ENCODE data around the gene MRPS9. TPM values are rescaled to one million over a fixed set of nuclear protein-coding genes. Genes with fewer than 3 reads are reported as not detected.

Gene MRPS9
- polyA plus RNA-seq, 1 donor (not counting 4 experiments of a cell fraction or from before 2014, with no cell fraction given): 33.3 TPM

GRCh38 chr2:105080461-105080860, 42.6 kb downstream of the MRPS9 start:
- no peaks in the 10 kb centered on the region for H3K79me2 ChIP-seq (ENCODE audit: control insufficient read depth, insufficient read depth, low read length)
- H2AFZ ChIP-seq (ENCODE audit: control insufficient read depth, low read length): no peak overlapping the region
- H3K36me3 ChIP-seq (ENCODE audit: control insufficient read depth in 2 of 2, extremely low read depth in 1 of 2, insufficient read depth in 2 of 2, low read length in 2 of 2): no peaks in the 10 kb centered on the region
- no peaks in the 10 kb centered on the region for H3K27me3 ChIP-seq (ENCODE audit: control insufficient read depth, extremely low read depth, insufficient read depth, low read length)
- no peak overlapping the region for H3K27ac ChIP-seq (ENCODE audit: control insufficient read depth, insufficient read depth, low read length)
- H3K4me1 ChIP-seq (ENCODE audit: control insufficient read depth, extremely low read depth, insufficient read depth, low read length): no peaks in the 10 kb centered on the region
- no peak overlapping the region for H3K9ac ChIP-seq (ENCODE audit: control insufficient read depth, extremely low read depth, insufficient read depth, low read length)
- no peak overlapping the region for H3K4me2 ChIP-seq (ENCODE audit: control insufficient read depth, extremely low read depth, insufficient read depth, low read depth, low read length)
- DNase-seq (ENCODE audit: low read depth, low spot score) (no peak), FAIRE-seq (no peak)
- no peak for TF ChIP-seq EZH2 (IDR thresholded peaks at IDR 0.05; ENCODE audit: low read length)
- TF ChIP-seq CTCF (optimal IDR thresholded peaks at IDR 0.05 in 1 of 3, IDR thresholded peaks at IDR 0.05 in 1 of 3, conservative IDR thresholded peaks at IDR 0.05 in 1 of 3; ENCODE audit: extremely low read depth in 1 of 3, insufficient read depth in 2 of 3, low read length in 3 of 3): no peak
- H3K9me3 ChIP-seq (ENCODE audit: control insufficient read depth, low read depth, low read length): no peaks in the 10 kb centered on the region
- no peak overlapping the region for H3K4me3 ChIP-seq (ENCODE audit: control insufficient read depth in 2 of 3, extremely low read depth in 1 of 3, insufficient read depth in 2 of 3, low read depth in 1 of 3, low read length in 3 of 3)
- no peaks in the 10 kb centered on the region for H3K9me1 ChIP-seq (ENCODE audit: control insufficient read depth, extremely low read depth, insufficient read depth, low read length)
- H4K20me1 ChIP-seq (ENCODE audit: control insufficient read depth, extremely low read depth, insufficient read depth, low read length): no peaks in the 10 kb centered on the region
- dilution Hi-C loops (cut with MboI; ENCODE audit: extremely low pct_ligation_motif_present, low sequenced_read_pairs): no loop called here

- Histone ChIP-seq H3K4me2 (ENCODE audit: control insufficient read depth, extremely low read depth, insufficient read depth, low read depth, low read length) (no peak overlapping the region), H3K36me3 (ENCODE audit: control insufficient read depth in 2 of 2, extremely low read depth in 1 of 2, insufficient read depth in 2 of 2, low read length in 2 of 2) (no peaks in the 10 kb centered on the region)
- TF ChIP-seq EZH2 (IDR thresholded peaks at IDR 0.05; ENCODE audit: low read length) (no peak), CTCF (optimal IDR thresholded peaks at IDR 0.05 in 1 of 3, IDR thresholded peaks at IDR 0.05 in 1 of 3, conservative IDR thresholded peaks at IDR 0.05 in 1 of 3; ENCODE audit: extremely low read depth in 1 of 3, insufficient read depth in 2 of 3, low read length in 3 of 3) (no peak)
These were observed 43.2 kb downstream of the MRPS9 start for GRCh38 chr2:105081006-105081601.

More at GRCh38 chr2:105081006-105081601, 43.2 kb downstream of the MRPS9 start:
- H3K4me3 ChIP-seq (ENCODE audit: control insufficient read depth in 2 of 3, extremely low read depth in 1 of 3, insufficient read depth in 2 of 3, low read depth in 1 of 3, low read length in 3 of 3): no peak overlapping the region
- H3K9me3 ChIP-seq (ENCODE audit: control insufficient read depth, low read depth, low read length): no peaks in the 10 kb centered on the region
- H3K9me1 ChIP-seq (ENCODE audit: control insufficient read depth, extremely low read depth, insufficient read depth, low read length): no peaks in the 10 kb centered on the region
- no peak for DNase-seq (ENCODE audit: low read depth, low spot score)
- dilution Hi-C loops (cut with MboI; ENCODE audit: extremely low pct_ligation_motif_present, low sequenced_read_pairs): no loop called here
- H3K79me2 ChIP-seq (ENCODE audit: control insufficient read depth, insufficient read depth, low read length): no peaks in the 10 kb centered on the region
- FAIRE-seq: no peak
- H3K27ac ChIP-seq (ENCODE audit: control insufficient read depth, insufficient read depth, low read length): no peak overlapping the region
- no peaks in the 10 kb centered on the region for H4K20me1 ChIP-seq (ENCODE audit: control insufficient read depth, extremely low read depth, insufficient read depth, low read length)
- H3K27me3 ChIP-seq (ENCODE audit: control insufficient read depth, extremely low read depth, insufficient read depth, low read length): no peaks in the 10 kb centered on the region
- no peak overlapping the region for H3K9ac ChIP-seq (ENCODE audit: control insufficient read depth, extremely low read depth, insufficient read depth, low read length)
- no peak overlapping the region for H2AFZ ChIP-seq (ENCODE audit: control insufficient read depth, low read length)
- H3K4me1 ChIP-seq (ENCODE audit: control insufficient read depth, extremely low read depth, insufficient read depth, low read length): no peaks in the 10 kb centered on the region
